Transverse colon (tissue), 4 donors: Measurements from ENCODE around the gene BASP1. TPM values are rescaled to one million over a fixed set of nuclear protein-coding genes. Genes with fewer than 3 reads are reported as not detected.

Source experiments
- DNase-seq: peaks from one replicate; pipeline ENCODE4 v3.0.0-alpha.2; 2019
- H3K27ac ChIP-seq, 4 donors: fragments of 200-600 bp; sonication (generic); 2 replicates each; pipeline ENCODE4 v1.5.1; 2016 to 2018; ENCODE audit warnings: inconsistent platforms in 4 of 4
- H3K27me3 ChIP-seq: fragments of 200-600 bp; sonication (generic); 2 replicates; pipeline ENCODE4 v1.5.1; 2017; ENCODE audit warnings: inconsistent platforms
- H3K36me3 ChIP-seq, 4 donors: fragments of 200-600 bp; sonication (generic); 2 replicates each; pipeline ENCODE4 v1.5.1; 2017 to 2019; ENCODE audit warnings: inconsistent platforms in 4 of 4
- H3K4me1 ChIP-seq, 4 donors: fragments of 200-600 bp; sonication (generic); 2 replicates each; pipeline ENCODE4 v1.5.1; 2017 to 2020; ENCODE audit warnings: inconsistent platforms in 4 of 4
- H3K4me3 ChIP-seq, 4 donors: fragments of 200-600 bp; sonication (generic); 1 replicate in 1 of 4; 2 replicates in 3 of 4; pipeline versions ENCODE4 v1.5.1 to v1.6.1; 2017 to 2019; ENCODE audit warnings: inconsistent platforms in 4 of 4
- H3K9me3 ChIP-seq, 2 donors: fragments of 200-600 bp; sonication (generic); 2 replicates each; pipeline ENCODE4 v1.5.1; 2017 to 2019; ENCODE audit warnings: inconsistent platforms in 2 of 2
- EP300 ChIP-seq: sonication (generic); formaldehyde crosslinking; IDR thresholded peaks from one replicate; pipeline ENCODE4 v1.6.1; 2017; ENCODE audit warnings: antibody characterized with exemption, low read depth
- POLR2A ChIP-seq: fragments of 450-650 bp; IDR thresholded peaks from one replicate; pipeline ENCODE4 v1.6.1; 2016; ENCODE audit warnings: antibody characterized with exemption, mild to moderate bottlenecking, moderate library complexity
- POLR2AphosphoS5 ChIP-seq, 3 donors: sonication (generic); formaldehyde crosslinking; IDR thresholded peaks; one replicate each; pipeline ENCODE4 v1.6.1; 2016; ENCODE audit warnings: antibody characterized with exemption in 3 of 3
- WGBS, 2 donors: methylation state at CpG; one replicate each; pipeline ENCODE4 v1.1.5; 2018; ENCODE audit warnings: low coverage in 1 of 2; 5-methylcytosine and 5-hydroxymethylcytosine counted together
- in situ Hi-C, 4 donors: fragments of 200-750 bp; cut with MboI; loops; one replicate each; pipeline versions ENCODE4 v1.15.0 to v1.15.1; 2017; ENCODE audit warnings: low sequenced_read_pairs in 3 of 4, low pct_ligation_motif_present in 1 of 4, low pct_unique_long_range_greater_than_20kb in 1 of 4
- intact Hi-C: fragments of 100-400 bp; cut with DNase I; formaldehyde crosslinking; loops from one replicate; pipeline ENCODE4 v1.15.1; 2023; ENCODE audit warnings: low total_unique reads
- small RNA-seq, 4 donors: library from RNA; depleted of rRNA; stranded (forward); fragments of <200 nt; gene quantifications; one replicate each; pipeline ENCODE3, GENCODE V24; 2016
- total RNA-seq, 4 donors: library from RNA; depleted of rRNA; stranded (reverse); fragments of >200 nt; gene quantifications; one replicate each; pipeline ENCODE4 v1.1.0, GENCODE V29; 2016
- TF ChIP-seq, protein P1 (sequence below), 5 experiments: fragments of 200-600 bp in 3 of 5; fragments of 450-650 bp in 2 of 5; sonication (generic) in 3 of 5; IDR thresholded peaks; 1 replicate in 2 of 5; 2 replicates in 3 of 5; pipeline ENCODE4 v1.5.1; 2016 to 2017; ENCODE audit warnings: antibody characterized with exemption in 5 of 5, inconsistent platforms in 3 of 5, mild to moderate bottlenecking in 2 of 5, moderate library complexity in 1 of 5

Gene BASP1
- total RNA-seq, 4 donors from 2014 or later = 1.5 to 36.4 (median 9.2) TPM

DNA sequence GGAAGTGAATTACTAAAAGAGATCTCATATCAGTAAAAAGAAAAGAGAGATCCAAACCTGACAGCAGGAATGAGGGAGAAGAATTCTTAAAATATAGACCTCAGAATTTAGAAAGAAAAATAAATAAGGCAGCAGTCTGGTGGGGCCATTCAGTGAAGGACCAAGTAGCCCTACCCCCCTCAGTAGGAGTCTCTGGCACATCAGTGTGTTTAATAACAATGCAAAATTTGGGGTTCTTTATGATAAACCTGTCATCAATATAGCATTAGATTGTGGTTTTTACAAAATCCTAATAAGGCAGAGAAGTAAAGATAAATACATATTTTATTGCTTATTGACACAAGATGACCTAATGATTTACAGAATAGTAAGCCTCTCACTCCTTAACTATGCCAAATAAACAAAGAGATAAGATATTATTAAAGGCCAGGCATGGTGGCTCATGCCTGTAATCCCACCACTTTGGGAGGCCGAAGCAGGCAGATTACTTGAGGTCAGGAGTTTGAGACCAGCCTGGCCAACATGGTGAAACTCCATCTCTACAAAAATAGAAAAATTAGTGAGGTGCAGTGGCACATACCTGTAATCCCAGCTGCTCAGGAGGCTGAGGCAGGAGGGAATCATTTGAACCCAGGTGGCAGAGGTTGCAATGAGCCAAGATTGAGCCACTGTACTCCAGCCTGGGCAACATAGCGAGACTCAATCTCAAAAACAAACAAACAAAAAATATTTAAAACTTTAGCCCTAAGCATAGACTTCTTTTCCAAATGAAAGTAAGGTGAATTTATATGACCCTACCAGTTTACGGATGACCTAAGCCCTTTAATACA is 108.6 kb downstream of the BASP1 start:
- intact Hi-C loops = no loop called here
- Histone ChIP-seq H3K36me3 (no peaks in the 10 kb centered on the region), H3K4me1 (peaks cover 0 to 14% (median 0%) of the 10 kb centered on the region in 4 donors), H3K27ac (no peak overlapping the region), H3K4me3 (no peak overlapping the region), H3K27me3 (no peaks in the 10 kb centered on the region), H3K9me3 (no peaks in the 10 kb centered on the region)
- TF ChIP-seq EP300 (no peak), POLR2A (no peak), POLR2AphosphoS5 (IDR thresholded peaks at IDR 0.05) (no peak)
- TF ChIP-seq, protein P1, sequence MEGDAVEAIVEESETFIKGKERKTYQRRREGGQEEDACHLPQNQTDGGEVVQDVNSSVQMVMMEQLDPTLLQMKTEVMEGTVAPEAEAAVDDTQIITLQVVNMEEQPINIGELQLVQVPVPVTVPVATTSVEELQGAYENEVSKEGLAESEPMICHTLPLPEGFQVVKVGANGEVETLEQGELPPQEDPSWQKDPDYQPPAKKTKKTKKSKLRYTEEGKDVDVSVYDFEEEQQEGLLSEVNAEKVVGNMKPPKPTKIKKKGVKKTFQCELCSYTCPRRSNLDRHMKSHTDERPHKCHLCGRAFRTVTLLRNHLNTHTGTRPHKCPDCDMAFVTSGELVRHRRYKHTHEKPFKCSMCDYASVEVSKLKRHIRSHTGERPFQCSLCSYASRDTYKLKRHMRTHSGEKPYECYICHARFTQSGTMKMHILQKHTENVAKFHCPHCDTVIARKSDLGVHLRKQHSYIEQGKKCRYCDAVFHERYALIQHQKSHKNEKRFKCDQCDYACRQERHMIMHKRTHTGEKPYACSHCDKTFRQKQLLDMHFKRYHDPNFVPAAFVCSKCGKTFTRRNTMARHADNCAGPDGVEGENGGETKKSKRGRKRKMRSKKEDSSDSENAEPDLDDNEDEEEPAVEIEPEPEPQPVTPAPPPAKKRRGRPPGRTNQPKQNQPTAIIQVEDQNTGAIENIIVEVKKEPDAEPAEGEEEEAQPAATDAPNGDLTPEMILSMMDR (IDR thresholded peaks at IDR 0.05) = no peak
- in situ Hi-C loops = no loop called here
- 43 to 59% methylated on average over 3 of the region's 3 CpGs for WGBS, 2 donors
- DNase-seq = no peak

Small RNA genes lying within 50 kb of the gene (small RNA-seq; reads per million reads assigned to genes)
- gene RNU6-1003P = 0 reads per million in 4 donors
